ENCODE data around the gene PTDSS2. TPM values are rescaled to one million over a fixed set of nuclear protein-coding genes. Genes with fewer than 3 reads are reported as not detected.
A peak's percentile ranks its signal among the peaks of the same experiment; 100 is the strongest.
"Not testable (repeated sequence)": the region's sequence is repeated elsewhere in the genome, so short reads cannot be mapped to it uniquely, and the experiment has no call there.

The PTDSS2 gene
- 48.2 and 50.4 TPM in 2 replicates for total RNA-seq
- long read RNA-seq, partial matches to known transcripts, result 1 of 4 reads
- long read RNA-seq, other reads (novel, unspliced or antisense), result 1 of 4 reads

GRCh38 chr11:449889-450808 lies at the start of gene PTDSS2:
TSS of gene PTDSS2 (plus strand) at chr11:450279. CDS start at chr11:450456, 177 bp downstream.
- TF ChIP-seq CTCF (IDR thresholded peaks at IDR 0.05; ENCODE audit: unreplicated experiment), result no peak
- Mint-ChIP-seq H3K4me3 (ENCODE audit: low read depth) (peak within 1 kb of the TSS; percentile 93), H3K36me3 (ENCODE audit: insufficient read depth) (peaks cover 4% of the 10 kb centered on the region), H3K27ac (peak within 1 kb of the TSS; percentile 95), H3K4me1 (ENCODE audit: low read depth) (peaks cover 9% of the 10 kb centered on the region), H3K9me3 (ENCODE audit: low read depth) (no peaks in the 10 kb centered on the region), H3K27me3 (no peaks in the 10 kb centered on the region)
- peak; percentile 91 for DNase-seq (ENCODE audit: low spot score, unreplicated experiment)

- peaks cover 16% of the 10 kb centered on the region for H3K36me3 Mint-ChIP-seq (ENCODE audit: insufficient read depth)
- H3K27me3 Mint-ChIP-seq; H3K27ac Mint-ChIP-seq; H3K9me3 Mint-ChIP-seq (ENCODE audit: low read depth); DNase-seq (ENCODE audit: low spot score, unreplicated experiment); H3K4me3 Mint-ChIP-seq (ENCODE audit: low read depth); H3K4me1 Mint-ChIP-seq (ENCODE audit: low read depth): not testable (repeated sequence)
These were observed 48.9 kb upstream of the PTDSS2 start for GRCh38 chr11:401196-401595.

- no peak for DNase-seq (ENCODE audit: low spot score, unreplicated experiment)
- TF ChIP-seq CTCF (IDR thresholded peaks at IDR 0.05; ENCODE audit: unreplicated experiment), result no peak
- peaks cover 13% of the 10 kb centered on the region for H3K36me3 Mint-ChIP-seq (ENCODE audit: insufficient read depth)
- no peaks in the 10 kb centered on the region for H3K4me1 Mint-ChIP-seq (ENCODE audit: low read depth)
- H3K27ac Mint-ChIP-seq, result no peak overlapping the region
- H3K9me3 Mint-ChIP-seq (ENCODE audit: low read depth), result no peaks in the 10 kb centered on the region
- no peaks in the 10 kb centered on the region for H3K27me3 Mint-ChIP-seq
- no peak overlapping the region for H3K4me3 Mint-ChIP-seq (ENCODE audit: low read depth)
These were observed 46.9 kb upstream of the PTDSS2 start for GRCh38 chr11:403021-403760.

- no peaks in the 10 kb centered on the region for H3K9me3 Mint-ChIP-seq (ENCODE audit: low read depth)
- DNase-seq (ENCODE audit: low spot score, unreplicated experiment), result no peak
- H3K4me1 Mint-ChIP-seq (ENCODE audit: low read depth), result no peaks in the 10 kb centered on the region
These were observed 46.2 kb upstream of the PTDSS2 start for GRCh38 chr11:403761-404431.

More at GRCh38 chr11:403761-404431, 46.2 kb upstream of the PTDSS2 start:
- Mint-ChIP-seq H3K27ac (no peak overlapping the region), H3K36me3 (ENCODE audit: insufficient read depth) (peaks cover 10% of the 10 kb centered on the region), H3K27me3 (no peaks in the 10 kb centered on the region), H3K4me3 (ENCODE audit: low read depth) (no peak overlapping the region)
- no peak for TF ChIP-seq CTCF (IDR thresholded peaks at IDR 0.05; ENCODE audit: unreplicated experiment)
